ENCODE results near the gene TIMP2.

DNA sequence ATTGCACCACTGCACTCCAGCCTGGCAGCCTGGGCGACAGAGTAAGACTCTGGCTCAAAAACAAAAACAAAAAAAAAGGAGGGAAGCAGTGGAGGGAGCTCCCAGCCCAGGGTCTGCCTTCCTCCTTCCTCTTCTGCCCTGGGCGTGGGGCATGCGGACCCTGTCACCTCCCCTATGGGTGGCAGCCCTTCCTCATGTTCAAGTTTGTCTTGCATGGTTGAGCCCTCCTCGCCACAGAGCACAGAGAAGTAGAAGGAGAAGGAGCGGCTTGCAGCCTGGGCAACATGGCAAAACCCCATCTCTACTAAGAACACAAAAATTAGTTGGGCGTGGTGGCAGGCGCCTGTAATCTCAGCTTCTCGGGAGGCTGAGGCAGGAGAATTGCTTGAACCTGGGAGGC is 21.4 kb upstream of the TIMP2 start:
- TF ChIP-seq, protein P1, sequence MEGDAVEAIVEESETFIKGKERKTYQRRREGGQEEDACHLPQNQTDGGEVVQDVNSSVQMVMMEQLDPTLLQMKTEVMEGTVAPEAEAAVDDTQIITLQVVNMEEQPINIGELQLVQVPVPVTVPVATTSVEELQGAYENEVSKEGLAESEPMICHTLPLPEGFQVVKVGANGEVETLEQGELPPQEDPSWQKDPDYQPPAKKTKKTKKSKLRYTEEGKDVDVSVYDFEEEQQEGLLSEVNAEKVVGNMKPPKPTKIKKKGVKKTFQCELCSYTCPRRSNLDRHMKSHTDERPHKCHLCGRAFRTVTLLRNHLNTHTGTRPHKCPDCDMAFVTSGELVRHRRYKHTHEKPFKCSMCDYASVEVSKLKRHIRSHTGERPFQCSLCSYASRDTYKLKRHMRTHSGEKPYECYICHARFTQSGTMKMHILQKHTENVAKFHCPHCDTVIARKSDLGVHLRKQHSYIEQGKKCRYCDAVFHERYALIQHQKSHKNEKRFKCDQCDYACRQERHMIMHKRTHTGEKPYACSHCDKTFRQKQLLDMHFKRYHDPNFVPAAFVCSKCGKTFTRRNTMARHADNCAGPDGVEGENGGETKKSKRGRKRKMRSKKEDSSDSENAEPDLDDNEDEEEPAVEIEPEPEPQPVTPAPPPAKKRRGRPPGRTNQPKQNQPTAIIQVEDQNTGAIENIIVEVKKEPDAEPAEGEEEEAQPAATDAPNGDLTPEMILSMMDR (IDR thresholded peaks at IDR 0.05), result no peak
- TF ChIP-seq POLR2A (IDR thresholded peaks at IDR 0.05), result no peak

All from tibial nerve (tissue), 3 donors.